GM12878 (cell line): ENCODE measurements around the gene LEMD3. TPM values are rescaled to one million over a fixed set of nuclear protein-coding genes. Genes with fewer than 3 reads are reported as not detected.

Source experiments
- ATAC-seq: fragments of 200-7000 bp; cut with Tn5 transposase; 3 replicates; pipeline ENCODE4 v1.9.1; 2020; ENCODE audit warnings: mild to moderate bottlenecking, moderate library complexity
- BruUV-seq: library from RNA; stranded (reverse); fragments of 400-500 nt; replicated peaks from 2 replicates; lab custom pipeline; 2021; lab: Mats Ljungman, UMichigan
- CTCF ChIA-PET: fragments of 300-600 bp; sonication (Branson Sonifier 250); formaldehyde crosslinking; extraction: SDS; loops from one replicate; lab custom pipeline; 2021; ENCODE audit warnings: inconsistent platforms; lab: Yijun Ruan, JAX
- POLR2A ChIA-PET: fragments of 350-600 bp; formaldehyde crosslinking; extraction: SDS; loops from one replicate; lab custom pipeline; 2021; ENCODE audit warnings: inconsistent platforms; lab: Charles Lee
- RAD21 ChIA-PET: fragments of 300-600 bp; sonication (Branson Sonifier 250); formaldehyde crosslinking; loops from one replicate; lab custom pipeline; 2023; ENCODE audit warnings: antibody characterized with exemption; ENCODE audit not compliant: unreplicated experiment; lab: Charles Lee
- SMC1A ChIA-PET: fragments of 300-600 bp; sonication (Branson Sonifier 250); formaldehyde crosslinking; loops from one replicate; lab custom pipeline; 2023; ENCODE audit not compliant: unreplicated experiment, uncharacterized antibody; lab: Charles Lee
- DNase-seq: peaks from one replicate; pipeline ENCODE4 v3.0.0-alpha.2; 2011; ENCODE audit warnings: low read depth, low spot score
- FAIRE-seq: peaks from 3 replicates; lab custom pipeline; 2011; peaks lifted over from hg19 to GRCh38; lab: Jason Lieb, UNC
- H2AFZ ChIP-seq: 2 replicates; pipeline ENCODE4 v1.6.0; 2011; ENCODE audit warnings: low read depth, low read length, control low read depth; ENCODE audit not compliant: control insufficient read depth
- H3K27ac ChIP-seq: 2 replicates; pipeline ENCODE4 v1.5.1; 2011; ENCODE audit warnings: control low read depth; ENCODE audit not compliant: control insufficient read depth, insufficient read depth
- H3K27me3 ChIP-seq, 2 experiments: replicated peaks in 1 of 2; 2 replicates each; pipeline versions ENCODE4 v1.6.0 to v1.6.1; 2011; ENCODE audit warnings: low read length in 1 of 2; ENCODE audit not compliant: control insufficient read depth in 2 of 2, insufficient read depth in 2 of 2
- H3K36me3 ChIP-seq, 2 experiments: 2 replicates each; pipeline ENCODE4 v1.5.1; 2011; ENCODE audit warnings: low read length in 1 of 2; ENCODE audit not compliant: control insufficient read depth in 2 of 2, insufficient read depth in 2 of 2
- H3K4me1 ChIP-seq: 2 replicates; pipeline ENCODE4 v1.6.1; 2011; ENCODE audit warnings: mild to moderate bottlenecking, low read length, moderate library complexity, mixed read lengths; ENCODE audit not compliant: control insufficient read depth, insufficient read depth
- H3K4me2 ChIP-seq: 2 replicates; pipeline ENCODE4 v1.6.0; 2011; ENCODE audit warnings: control low read depth; ENCODE audit not compliant: control insufficient read depth, insufficient read depth
- H3K4me3 ChIP-seq: fragments of 200-600 bp; sonication (generic); 2 replicates; pipeline ENCODE4 v1.5.1; 2016
- H3K79me2 ChIP-seq: 2 replicates; pipeline ENCODE4 v1.6.0; 2011; ENCODE audit warnings: low read length; ENCODE audit not compliant: control insufficient read depth, insufficient read depth
- H3K9ac ChIP-seq: 2 replicates; pipeline ENCODE4 v1.8.0; 2011; ENCODE audit warnings: low read length, control low read depth, mixed read lengths; ENCODE audit not compliant: control insufficient read depth, insufficient read depth
- H3K9me3 ChIP-seq: replicated peaks from 3 replicates; pipeline ENCODE4 v1.5.1; 2011; ENCODE audit warnings: mild to moderate bottlenecking, low read length; ENCODE audit not compliant: control insufficient read depth, insufficient read depth
- H4K20me1 ChIP-seq: 2 replicates; pipeline ENCODE4 v1.6.0; 2011; ENCODE audit not compliant: control insufficient read depth, insufficient read depth
- BMI1 ChIP-seq: fragments of 450-650 bp; IDR thresholded peaks from 2 replicates; pipeline ENCODE4 v1.6.1; 2016; ENCODE audit warnings: mild to moderate bottlenecking, moderate library complexity, borderline replicate concordance
- RBBP5 ChIP-seq: fragments of 200-600 bp; sonication (generic); conservative IDR thresholded peaks from 2 replicates; pipeline ENCODE4 v1.6.1; 2016
- RCOR1 ChIP-seq: conservative IDR thresholded peaks from 2 replicates; pipeline ENCODE4 v1.6.1; 2012; ENCODE audit warnings: low read depth, low read length, improper control_type of control experiment
- SMC3 ChIP-seq: IDR thresholded peaks from 2 replicates; pipeline ENCODE4 v1.6.1; 2011; ENCODE audit warnings: low read length, improper control_type of control experiment, borderline replicate concordance
- ZSCAN29 ChIP-seq: fragments of 450-650 bp; IDR thresholded peaks from 2 replicates; pipeline ENCODE4 v1.6.1; 2017; ENCODE audit warnings: mild to moderate bottlenecking, moderate library complexity
- WGBS: methylation state at CpG from one replicate; pipeline ENCODE4 v1.1.6; 2016; ENCODE audit warnings: low lambda C conversion rate; ENCODE audit not compliant: insufficient replicate concordance, insufficient coverage; ENCODE audit errors: missing lambda C conversion rate; 5-methylcytosine and 5-hydroxymethylcytosine counted together
- in situ Hi-C: fragments of 300-500 bp; cut with MboI; formaldehyde crosslinking; loops from 9 replicates; pipeline ENCODE4 v1.14.3; 2018; ENCODE audit warnings: mixed read lengths
- intact Hi-C: fragments of 100-400 bp; cut with micrococcal nuclease; formaldehyde crosslinking; loops from one replicate; pipeline ENCODE4 v1.14.2; 2022; ENCODE audit not compliant: unreplicated experiment
- polyA plus RNA-seq, 11 experiments: library from polyadenylated mRNA; depleted of rRNA in 4 of 11; unstranded in 6 of 11; stranded (reverse) in 5 of 11; fragments of >200 nt; fragmentation: Nextera tagmentation in 4 of 11; fragmentation: Illumina TruSeq in 1 of 11; extraction: Ambion mirVana in 4 of 11; extraction: Trizol in 1 of 11; gene quantifications; 1 replicate in 1 of 11; 2 replicates in 10 of 11; pipeline versions ENCODE4 v1.2.1 to v1.2.3, GENCODE V29; 2011 to 2016; ENCODE audit warnings: inconsistent platforms in 2 of 11, missing spikeins in 2 of 11, low read depth in 1 of 11
- total RNA-seq, 4 experiments: library from RNA; depleted of rRNA in 3 of 4; stranded (reverse); fragments of >200 nt in 3 of 4; fragmentation: Illumina TruSeq in 1 of 4; extraction: Trizol in 1 of 4; gene quantifications; 2 replicates each; pipeline versions ENCODE4 v1.2.1 to v1.2.3, GENCODE V29; 2013 to 2021
- TF ChIP-seq, protein P1 (sequence below): fragments of 150-350 bp; IDR thresholded peaks from 2 replicates; pipeline ENCODE4 v1.6.1; 2014; ENCODE audit warnings: mild to moderate bottlenecking, low read depth, low read length
- TF ChIP-seq, protein P2 (sequence below): IDR thresholded peaks from 2 replicates; pipeline ENCODE4 v1.6.1; 2012; ENCODE audit warnings: improper control_type of control experiment, low read depth, low read length; ENCODE audit not compliant: insufficient replicate concordance
- TF ChIP-seq, protein P3 (sequence below): fragments of 450-650 bp; formaldehyde crosslinking; IDR thresholded peaks from 2 replicates; pipeline ENCODE4 v1.4.0; 2020; ENCODE audit warnings: mild to moderate bottlenecking, moderate library complexity

Gene LEMD3
- total and polyA plus RNA-seq, 10 of the 15 experiments (the other 5 are each of a cell fraction or from before 2014, with no cell fraction given) = 7.5 to 26.0 (median 16.5) TPM

DNA sequence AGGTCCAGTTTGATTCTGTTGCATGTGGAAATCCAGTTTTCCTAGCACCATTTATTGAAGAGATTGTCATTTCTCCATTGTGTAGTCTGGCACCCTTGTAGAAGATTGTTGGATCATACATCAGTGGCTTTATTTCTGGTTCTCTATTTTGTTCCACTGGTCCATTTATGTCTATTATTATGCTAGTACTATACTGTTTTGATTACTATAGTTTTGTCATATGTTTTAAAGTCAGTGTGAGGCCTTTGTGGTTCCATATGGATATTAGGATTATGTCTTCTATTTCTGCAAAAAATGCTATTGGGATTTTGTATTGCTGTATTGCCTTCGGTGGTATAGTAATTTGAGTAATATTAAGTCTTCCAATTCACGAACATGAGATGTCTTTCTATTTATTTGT lies 51.4 kb downstream of the LEMD3 start (continued):
- TF ChIP-seq BMI1 = no peak

DNA sequence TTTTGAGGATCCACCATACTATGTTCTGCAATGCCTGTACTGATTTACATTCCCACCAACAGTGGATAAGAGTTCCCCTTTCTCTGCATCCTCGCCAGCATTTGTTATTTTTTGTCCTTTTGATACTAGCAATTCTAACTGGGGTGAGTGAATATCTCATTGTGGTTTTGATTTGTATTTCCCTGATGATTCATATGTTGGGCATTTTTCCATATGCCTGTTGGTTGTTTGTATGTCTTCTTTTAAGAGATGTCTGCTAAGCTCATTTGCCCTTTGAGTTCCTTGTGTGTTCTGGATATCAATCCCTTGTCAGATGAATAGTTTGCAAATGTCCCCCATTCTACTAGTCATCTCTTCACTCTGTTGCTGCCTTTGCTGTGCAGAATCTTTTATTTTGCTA lies 60.1 kb downstream of the LEMD3 start:
- Histone ChIP-seq H3K36me3 (peaks cover 0 to 12% of the 10 kb centered on the region in 2 experiments; a peak in 2 of 4 replicates), H3K27me3 (no peaks in the 10 kb centered on the region), H4K20me1 (no peaks in the 10 kb centered on the region), H3K4me2 (no peak overlapping the region), H3K9ac (no peak overlapping the region), H3K9me3 (peaks cover 8% of the 10 kb centered on the region; the same call in 2 of the 3 replicates), H3K27ac (no peak overlapping the region), H2AFZ (no peak overlapping the region), H3K4me3 (no peak overlapping the region), H3K4me1 (no peaks in the 10 kb centered on the region), H3K79me2 (no peaks in the 10 kb centered on the region; the same call in none of the 2 replicates)
- ChIA-PET POLR2A (no interaction called here), CTCF (no interaction called here), RAD21 (no interaction called here), SMC1A (interaction anchor here (1.2 kb wide), 1 partner anchor 13 kb away, joined by 3 read pairs; no protein-coding TSS in a partner anchor)
- ATAC-seq (no peak), DNase-seq (no peak), FAIRE-seq (no peak)
- in situ Hi-C loops = no loop called here
- no TSS peak for BruUV-seq
- 100% methylated on average over 1 of the region's 1 CpG for WGBS
- intact Hi-C loops = no loop called here
- TF ChIP-seq RBBP5 (no peak), RCOR1 (no peak), ZSCAN29 (no peak), SMC3 (no peak)
- TF ChIP-seq, protein P1, sequence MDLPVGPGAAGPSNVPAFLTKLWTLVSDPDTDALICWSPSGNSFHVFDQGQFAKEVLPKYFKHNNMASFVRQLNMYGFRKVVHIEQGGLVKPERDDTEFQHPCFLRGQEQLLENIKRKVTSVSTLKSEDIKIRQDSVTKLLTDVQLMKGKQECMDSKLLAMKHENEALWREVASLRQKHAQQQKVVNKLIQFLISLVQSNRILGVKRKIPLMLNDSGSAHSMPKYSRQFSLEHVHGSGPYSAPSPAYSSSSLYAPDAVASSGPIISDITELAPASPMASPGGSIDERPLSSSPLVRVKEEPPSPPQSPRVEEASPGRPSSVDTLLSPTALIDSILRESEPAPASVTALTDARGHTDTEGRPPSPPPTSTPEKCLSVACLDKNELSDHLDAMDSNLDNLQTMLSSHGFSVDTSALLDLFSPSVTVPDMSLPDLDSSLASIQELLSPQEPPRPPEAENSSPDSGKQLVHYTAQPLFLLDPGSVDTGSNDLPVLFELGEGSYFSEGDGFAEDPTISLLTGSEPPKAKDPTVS = no peak
- TF ChIP-seq, protein P2, sequence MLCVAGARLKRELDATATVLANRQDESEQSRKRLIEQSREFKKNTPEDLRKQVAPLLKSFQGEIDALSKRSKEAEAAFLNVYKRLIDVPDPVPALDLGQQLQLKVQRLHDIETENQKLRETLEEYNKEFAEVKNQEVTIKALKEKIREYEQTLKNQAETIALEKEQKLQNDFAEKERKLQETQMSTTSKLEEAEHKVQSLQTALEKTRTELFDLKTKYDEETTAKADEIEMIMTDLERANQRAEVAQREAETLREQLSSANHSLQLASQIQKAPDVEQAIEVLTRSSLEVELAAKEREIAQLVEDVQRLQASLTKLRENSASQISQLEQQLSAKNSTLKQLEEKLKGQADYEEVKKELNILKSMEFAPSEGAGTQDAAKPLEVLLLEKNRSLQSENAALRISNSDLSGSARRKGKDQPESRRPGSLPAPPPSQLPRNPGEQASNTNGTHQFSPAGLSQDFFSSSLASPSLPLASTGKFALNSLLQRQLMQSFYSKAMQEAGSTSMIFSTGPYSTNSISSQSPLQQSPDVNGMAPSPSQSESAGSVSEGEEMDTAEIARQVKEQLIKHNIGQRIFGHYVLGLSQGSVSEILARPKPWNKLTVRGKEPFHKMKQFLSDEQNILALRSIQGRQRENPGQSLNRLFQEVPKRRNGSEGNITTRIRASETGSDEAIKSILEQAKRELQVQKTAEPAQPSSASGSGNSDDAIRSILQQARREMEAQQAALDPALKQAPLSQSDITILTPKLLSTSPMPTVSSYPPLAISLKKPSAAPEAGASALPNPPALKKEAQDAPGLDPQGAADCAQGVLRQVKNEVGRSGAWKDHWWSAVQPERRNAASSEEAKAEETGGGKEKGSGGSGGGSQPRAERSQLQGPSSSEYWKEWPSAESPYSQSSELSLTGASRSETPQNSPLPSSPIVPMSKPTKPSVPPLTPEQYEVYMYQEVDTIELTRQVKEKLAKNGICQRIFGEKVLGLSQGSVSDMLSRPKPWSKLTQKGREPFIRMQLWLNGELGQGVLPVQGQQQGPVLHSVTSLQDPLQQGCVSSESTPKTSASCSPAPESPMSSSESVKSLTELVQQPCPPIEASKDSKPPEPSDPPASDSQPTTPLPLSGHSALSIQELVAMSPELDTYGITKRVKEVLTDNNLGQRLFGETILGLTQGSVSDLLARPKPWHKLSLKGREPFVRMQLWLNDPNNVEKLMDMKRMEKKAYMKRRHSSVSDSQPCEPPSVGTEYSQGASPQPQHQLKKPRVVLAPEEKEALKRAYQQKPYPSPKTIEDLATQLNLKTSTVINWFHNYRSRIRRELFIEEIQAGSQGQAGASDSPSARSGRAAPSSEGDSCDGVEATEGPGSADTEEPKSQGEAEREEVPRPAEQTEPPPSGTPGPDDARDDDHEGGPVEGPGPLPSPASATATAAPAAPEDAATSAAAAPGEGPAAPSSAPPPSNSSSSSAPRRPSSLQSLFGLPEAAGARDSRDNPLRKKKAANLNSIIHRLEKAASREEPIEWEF = no peak
- TF ChIP-seq, protein P3, sequence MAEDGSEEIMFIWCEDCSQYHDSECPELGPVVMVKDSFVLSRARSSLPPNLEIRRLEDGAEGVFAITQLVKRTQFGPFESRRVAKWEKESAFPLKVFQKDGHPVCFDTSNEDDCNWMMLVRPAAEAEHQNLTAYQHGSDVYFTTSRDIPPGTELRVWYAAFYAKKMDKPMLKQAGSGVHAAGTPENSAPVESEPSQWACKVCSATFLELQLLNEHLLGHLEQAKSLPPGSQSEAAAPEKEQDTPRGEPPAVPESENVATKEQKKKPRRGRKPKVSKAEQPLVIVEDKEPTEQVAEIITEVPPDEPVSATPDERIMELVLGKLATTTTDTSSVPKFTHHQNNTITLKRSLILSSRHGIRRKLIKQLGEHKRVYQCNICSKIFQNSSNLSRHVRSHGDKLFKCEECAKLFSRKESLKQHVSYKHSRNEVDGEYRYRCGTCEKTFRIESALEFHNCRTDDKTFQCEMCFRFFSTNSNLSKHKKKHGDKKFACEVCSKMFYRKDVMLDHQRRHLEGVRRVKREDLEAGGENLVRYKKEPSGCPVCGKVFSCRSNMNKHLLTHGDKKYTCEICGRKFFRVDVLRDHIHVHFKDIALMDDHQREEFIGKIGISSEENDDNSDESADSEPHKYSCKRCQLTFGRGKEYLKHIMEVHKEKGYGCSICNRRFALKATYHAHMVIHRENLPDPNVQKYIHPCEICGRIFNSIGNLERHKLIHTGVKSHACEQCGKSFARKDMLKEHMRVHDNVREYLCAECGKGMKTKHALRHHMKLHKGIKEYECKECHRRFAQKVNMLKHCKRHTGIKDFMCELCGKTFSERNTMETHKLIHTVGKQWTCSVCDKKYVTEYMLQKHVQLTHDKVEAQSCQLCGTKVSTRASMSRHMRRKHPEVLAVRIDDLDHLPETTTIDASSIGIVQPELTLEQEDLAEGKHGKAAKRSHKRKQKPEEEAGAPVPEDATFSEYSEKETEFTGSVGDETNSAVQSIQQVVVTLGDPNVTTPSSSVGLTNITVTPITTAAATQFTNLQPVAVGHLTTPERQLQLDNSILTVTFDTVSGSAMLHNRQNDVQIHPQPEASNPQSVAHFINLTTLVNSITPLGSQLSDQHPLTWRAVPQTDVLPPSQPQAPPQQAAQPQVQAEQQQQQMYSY = no peak
